NB4 (cell line): ENCODE results near the gene CREB3L2.

Source experiments
- MYC ChIP-seq: IDR thresholded peaks from 2 replicates; pipeline ENCODE4 v1.6.1; 2011; ENCODE audit warnings: low read depth, low read length
- POLR2A ChIP-seq: IDR thresholded peaks from 2 replicates; pipeline ENCODE4 v1.6.1; 2011; ENCODE audit warnings: mild to moderate bottlenecking; ENCODE audit not compliant: insufficient read length; ENCODE audit errors: extremely low read depth
- TF ChIP-seq, protein P1 (sequence below): IDR thresholded peaks from one replicate; pipeline ENCODE4 v1.5.1; 2012; ENCODE audit warnings: low read depth, low read length

GRCh38 chr7:138049505-138050116 lies 47.7 kb upstream of the CREB3L2 start:
- TF ChIP-seq, protein P1, sequence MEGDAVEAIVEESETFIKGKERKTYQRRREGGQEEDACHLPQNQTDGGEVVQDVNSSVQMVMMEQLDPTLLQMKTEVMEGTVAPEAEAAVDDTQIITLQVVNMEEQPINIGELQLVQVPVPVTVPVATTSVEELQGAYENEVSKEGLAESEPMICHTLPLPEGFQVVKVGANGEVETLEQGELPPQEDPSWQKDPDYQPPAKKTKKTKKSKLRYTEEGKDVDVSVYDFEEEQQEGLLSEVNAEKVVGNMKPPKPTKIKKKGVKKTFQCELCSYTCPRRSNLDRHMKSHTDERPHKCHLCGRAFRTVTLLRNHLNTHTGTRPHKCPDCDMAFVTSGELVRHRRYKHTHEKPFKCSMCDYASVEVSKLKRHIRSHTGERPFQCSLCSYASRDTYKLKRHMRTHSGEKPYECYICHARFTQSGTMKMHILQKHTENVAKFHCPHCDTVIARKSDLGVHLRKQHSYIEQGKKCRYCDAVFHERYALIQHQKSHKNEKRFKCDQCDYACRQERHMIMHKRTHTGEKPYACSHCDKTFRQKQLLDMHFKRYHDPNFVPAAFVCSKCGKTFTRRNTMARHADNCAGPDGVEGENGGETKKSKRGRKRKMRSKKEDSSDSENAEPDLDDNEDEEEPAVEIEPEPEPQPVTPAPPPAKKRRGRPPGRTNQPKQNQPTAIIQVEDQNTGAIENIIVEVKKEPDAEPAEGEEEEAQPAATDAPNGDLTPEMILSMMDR = no peak
- TF ChIP-seq MYC (no peak), POLR2A (no peak)
